ENCODE data around the gene ZBTB7C.

DNA sequence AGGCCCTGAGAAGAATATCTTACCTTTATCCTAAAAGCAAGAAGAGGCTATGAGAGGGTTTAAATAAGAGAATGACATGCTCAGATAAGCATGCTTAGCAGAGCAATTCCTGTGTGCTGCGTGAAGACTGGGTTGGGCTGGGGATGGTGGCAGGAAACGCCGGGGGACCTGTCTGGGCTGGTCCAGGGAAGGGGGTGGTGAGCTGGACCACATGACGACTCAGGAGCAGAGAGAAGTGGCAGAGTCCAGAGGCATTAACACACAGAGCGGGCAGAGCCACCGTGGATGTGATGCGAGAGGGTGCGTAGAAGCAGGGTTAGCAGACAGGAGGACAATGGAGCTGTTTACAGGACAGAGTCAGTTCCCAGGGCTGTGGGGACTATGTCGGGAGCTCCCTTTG, 84.5 kb downstream of the ZBTB7C start:
- TF ChIP-seq HNRNPUL1 (IDR thresholded peaks at IDR 0.05; ENCODE audit: low read length) (no peak), CBX5 (IDR thresholded peaks at IDR 0.05; ENCODE audit: borderline replicate concordance, low read depth) (no peak), CHD4 (IDR thresholded peaks at IDR 0.05; ENCODE audit: insufficient read depth, insufficient replicate concordance, low read depth, low read length, poor library complexity, severe bottlenecking) (no peak), CEBPB (tag; IDR thresholded peaks at IDR 0.05) (no peak), SIN3B (IDR thresholded peaks at IDR 0.05; ENCODE audit: low read depth) (no peak), TCF7L2 (IDR thresholded peaks at IDR 0.05; ENCODE audit: low read depth, low read length) (no peak), JUN (IDR thresholded peaks at IDR 0.05; ENCODE audit: borderline replicate concordance, low read depth, low read length) (no peak), JUN (CRISPR knock-in tag; IDR thresholded peaks at IDR 0.05; ENCODE audit: borderline replicate concordance) (no peak), ZNF764 (CRISPR knock-in tag; IDR thresholded peaks at IDR 0.05; ENCODE audit: low read depth) (no peak)
- TF ChIP-seq, protein P1, sequence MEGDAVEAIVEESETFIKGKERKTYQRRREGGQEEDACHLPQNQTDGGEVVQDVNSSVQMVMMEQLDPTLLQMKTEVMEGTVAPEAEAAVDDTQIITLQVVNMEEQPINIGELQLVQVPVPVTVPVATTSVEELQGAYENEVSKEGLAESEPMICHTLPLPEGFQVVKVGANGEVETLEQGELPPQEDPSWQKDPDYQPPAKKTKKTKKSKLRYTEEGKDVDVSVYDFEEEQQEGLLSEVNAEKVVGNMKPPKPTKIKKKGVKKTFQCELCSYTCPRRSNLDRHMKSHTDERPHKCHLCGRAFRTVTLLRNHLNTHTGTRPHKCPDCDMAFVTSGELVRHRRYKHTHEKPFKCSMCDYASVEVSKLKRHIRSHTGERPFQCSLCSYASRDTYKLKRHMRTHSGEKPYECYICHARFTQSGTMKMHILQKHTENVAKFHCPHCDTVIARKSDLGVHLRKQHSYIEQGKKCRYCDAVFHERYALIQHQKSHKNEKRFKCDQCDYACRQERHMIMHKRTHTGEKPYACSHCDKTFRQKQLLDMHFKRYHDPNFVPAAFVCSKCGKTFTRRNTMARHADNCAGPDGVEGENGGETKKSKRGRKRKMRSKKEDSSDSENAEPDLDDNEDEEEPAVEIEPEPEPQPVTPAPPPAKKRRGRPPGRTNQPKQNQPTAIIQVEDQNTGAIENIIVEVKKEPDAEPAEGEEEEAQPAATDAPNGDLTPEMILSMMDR (IDR thresholded peaks at IDR 0.05 in 2 of 3, conservative IDR thresholded peaks at IDR 0.05 in 1 of 3; ENCODE audit: insufficient read depth in 2 of 3, low read depth in 1 of 3, low read length in 3 of 3) = no peak

All from K562 (cell line).